Mesangial cell (primary cell): ENCODE measurements around the gene AGA. TPM values are rescaled to one million over a fixed set of nuclear protein-coding genes. Genes with fewer than 3 reads are reported as not detected.

Experiments
- total RNA-seq: library from RNA; depleted of rRNA; stranded (reverse); fragments of >200 nt; gene quantifications from 2 replicates; pipeline ENCODE4 v1.2.3, GENCODE V29; 2015

AGA gene
- total RNA-seq = 20.0 and 29.3 TPM in 2 replicates

DNA sequence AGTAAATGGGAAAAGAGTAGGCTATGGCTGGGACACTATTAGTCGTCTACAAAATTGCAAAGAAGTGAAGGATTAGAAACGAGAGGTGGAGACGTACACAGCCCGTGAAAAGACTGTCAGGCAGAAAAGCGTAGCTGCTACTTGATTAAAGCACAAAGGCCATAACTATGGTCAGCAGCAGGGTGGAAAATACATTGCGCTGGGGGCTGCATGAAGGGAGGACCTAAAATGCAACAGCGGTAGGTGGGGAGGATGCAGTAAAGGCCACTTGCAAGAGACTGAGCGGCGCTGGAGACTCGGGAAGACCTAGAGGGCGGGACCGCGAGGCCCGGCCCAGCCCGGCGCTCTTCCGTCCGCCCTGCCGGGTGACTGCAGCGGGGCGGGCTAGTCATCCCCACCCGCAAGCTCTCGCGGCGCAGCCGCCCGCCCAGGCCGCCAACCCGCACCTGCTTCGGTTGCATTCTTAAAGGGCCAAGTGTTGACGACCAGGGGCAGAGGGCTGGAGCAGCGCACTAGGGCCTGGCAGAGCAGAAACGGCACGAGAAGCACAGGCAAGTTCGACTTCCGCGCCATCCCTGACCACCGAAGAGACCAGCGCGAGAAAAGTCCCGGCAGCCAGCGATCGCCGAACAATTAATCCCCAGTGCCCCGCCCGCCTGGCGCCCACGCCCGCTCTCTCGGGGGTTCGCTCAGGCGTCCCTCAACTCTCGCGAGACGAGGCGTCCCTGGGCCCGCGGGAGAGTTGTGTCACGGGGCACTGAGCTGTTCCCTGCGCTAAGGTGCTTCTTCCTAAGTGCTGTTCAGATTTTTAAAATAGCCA, at the start of gene AGA:
Gene AGA, minus strand, starts transcription at position 635 of the 820 bp plus-strand sequence. Its CDS starts 62 bp downstream, at position 573.

Other genes with a start within 250 kb of the AGA start
- gene NEIL3, start 132.6 kb downstream of the AGA start, total RNA-seq = 0.76 and 11.4 TPM in 2 replicates